ENCODE measurements around the gene ARHGAP10.

GRCh38 chr4:148092316-148093014 is 360.6 kb downstream of the ARHGAP10 start:
- TF ChIP-seq GATA2 (IDR thresholded peaks at IDR 0.05; ENCODE audit: low read depth, low read length) (no peak), GATA3 (IDR thresholded peaks at IDR 0.05; ENCODE audit: low read depth, low read length) (no peak)

Measured in SH-SY5Y (cell line).